ENCODE measurements around the gene HOXD9.

HOXD9 gene

GRCh38 chr2:176148751-176149421, 26.4 kb downstream of the HOXD9 start:
- Histone ChIP-seq H3K27me3 (ENCODE audit: control insufficient read depth, insufficient read depth, low read length) (peaks cover 90% of the 10 kb centered on the region), H3K9ac (ENCODE audit: low read length) (no peak overlapping the region)

GRCh38 chr2:176149481-176149938, 27.0 kb downstream of the HOXD9 start:
- Histone ChIP-seq H3K9ac (ENCODE audit: low read length) (no peak overlapping the region), H3K9me3 (ENCODE audit: control insufficient read depth, low read length) (no peaks in the 10 kb centered on the region), H3K4me1 (ENCODE audit: control insufficient read depth, insufficient read depth, low read length) (no peaks in the 10 kb centered on the region), H3K4me3 (ENCODE audit: low read length) (no peak overlapping the region), H3K27me3 (ENCODE audit: control insufficient read depth, insufficient read depth, low read length) (peaks cover 95% of the 10 kb centered on the region), H3K36me3 (ENCODE audit: control insufficient read depth, insufficient read depth, low read length) (no peaks in the 10 kb centered on the region)

More at GRCh38 chr2:176148751-176149421, 26.4 kb downstream of the HOXD9 start:
- Histone ChIP-seq H3K9me3 (ENCODE audit: control insufficient read depth, low read length) (no peaks in the 10 kb centered on the region), H3K4me3 (ENCODE audit: low read length) (no peak overlapping the region), H3K4me1 (ENCODE audit: control insufficient read depth, insufficient read depth, low read length) (no peaks in the 10 kb centered on the region), H3K36me3 (ENCODE audit: control insufficient read depth, insufficient read depth, low read length) (no peaks in the 10 kb centered on the region)

DNA sequence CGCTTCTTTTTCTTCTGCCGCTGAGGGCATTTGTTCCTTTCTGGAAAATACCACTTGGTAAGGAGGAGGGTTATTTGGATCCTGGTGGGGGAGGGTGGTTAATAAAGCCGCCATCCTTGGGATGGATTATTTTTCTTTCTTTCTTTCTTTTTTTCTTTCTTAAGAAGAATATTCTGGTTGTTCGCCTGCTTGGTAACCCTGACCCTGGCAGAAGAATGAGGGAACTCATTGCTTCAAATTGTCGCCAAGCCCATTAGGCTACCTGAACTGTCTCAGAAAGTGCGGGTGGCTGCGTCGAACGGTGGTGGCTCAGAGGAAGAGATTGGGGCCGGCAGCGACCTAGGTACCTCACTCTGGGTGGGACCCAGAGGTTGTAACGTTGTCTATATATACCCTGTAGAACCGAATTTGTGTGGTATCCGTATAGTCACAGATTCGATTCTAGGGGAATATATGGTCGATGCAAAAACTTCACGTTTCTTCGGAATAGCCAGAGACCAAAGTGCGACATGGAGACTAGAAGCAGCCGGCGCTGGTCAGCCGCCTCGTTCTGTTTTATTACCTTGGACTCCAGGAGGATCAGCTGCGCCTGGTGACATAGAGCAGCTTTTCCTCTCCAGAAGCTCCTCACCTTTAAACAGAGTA, 27.5 kb downstream of the HOXD9 start:
- Histone ChIP-seq H3K36me3 (ENCODE audit: control insufficient read depth, insufficient read depth, low read length) (no peaks in the 10 kb centered on the region), H3K9me3 (ENCODE audit: control insufficient read depth, low read length) (no peaks in the 10 kb centered on the region), H3K4me1 (ENCODE audit: control insufficient read depth, insufficient read depth, low read length) (no peaks in the 10 kb centered on the region), H3K27me3 (ENCODE audit: control insufficient read depth, insufficient read depth, low read length) (peaks cover 95% of the 10 kb centered on the region), H3K9ac (ENCODE audit: low read length) (no peak overlapping the region), H3K4me3 (ENCODE audit: low read length) (no peak overlapping the region)

- Histone ChIP-seq H3K4me1 (ENCODE audit: control insufficient read depth, insufficient read depth, low read length) (no peaks in the 10 kb centered on the region), H3K27me3 (ENCODE audit: control insufficient read depth, insufficient read depth, low read length) (peaks cover 97% of the 10 kb centered on the region), H3K9ac (ENCODE audit: low read length) (no peak overlapping the region), H3K9me3 (ENCODE audit: control insufficient read depth, low read length) (no peaks in the 10 kb centered on the region), H3K36me3 (ENCODE audit: control insufficient read depth, insufficient read depth, low read length) (no peaks in the 10 kb centered on the region), H3K4me3 (ENCODE audit: low read length) (no peak overlapping the region)
These were observed 28.3 kb downstream of the HOXD9 start for GRCh38 chr2:176150584-176151441.

- no peaks in the 10 kb centered on the region for H3K4me1 ChIP-seq (ENCODE audit: control insufficient read depth, insufficient read depth, low read length)
- H3K9me3 ChIP-seq (ENCODE audit: control insufficient read depth, low read length), result no peaks in the 10 kb centered on the region
- H3K9ac ChIP-seq (ENCODE audit: low read length), result no peak within 1 kb of the TSS
- peaks cover 97% of the 10 kb centered on the region for H3K27me3 ChIP-seq (ENCODE audit: control insufficient read depth, insufficient read depth, low read length)
- no peak within 1 kb of the TSS for H3K4me3 ChIP-seq (ENCODE audit: low read length)
- H3K36me3 ChIP-seq (ENCODE audit: control insufficient read depth, insufficient read depth, low read length), result no peaks in the 10 kb centered on the region
These were observed 29.1 kb downstream of the HOXD9 start, which contains the start of gene HOXD4 for GRCh38 chr2:176151442-176152287. HOXD4 (plus strand) TSS chr2:176151550; CDS start chr2:176151634, 84 bp downstream.

- H3K9ac ChIP-seq (ENCODE audit: low read length), result no peak overlapping the region
- H3K27me3 ChIP-seq (ENCODE audit: control insufficient read depth, insufficient read depth, low read length), result peaks cover 97% of the 10 kb centered on the region
- H3K36me3 ChIP-seq (ENCODE audit: control insufficient read depth, insufficient read depth, low read length), result no peaks in the 10 kb centered on the region
- no peaks in the 10 kb centered on the region for H3K9me3 ChIP-seq (ENCODE audit: control insufficient read depth, low read length)
- H3K4me1 ChIP-seq (ENCODE audit: control insufficient read depth, insufficient read depth, low read length), result peaks cover 2% of the 10 kb centered on the region
- no peak overlapping the region for H3K4me3 ChIP-seq (ENCODE audit: low read length)
These were observed 30.0 kb downstream of the HOXD9 start for GRCh38 chr2:176152350-176153181.

DNA sequence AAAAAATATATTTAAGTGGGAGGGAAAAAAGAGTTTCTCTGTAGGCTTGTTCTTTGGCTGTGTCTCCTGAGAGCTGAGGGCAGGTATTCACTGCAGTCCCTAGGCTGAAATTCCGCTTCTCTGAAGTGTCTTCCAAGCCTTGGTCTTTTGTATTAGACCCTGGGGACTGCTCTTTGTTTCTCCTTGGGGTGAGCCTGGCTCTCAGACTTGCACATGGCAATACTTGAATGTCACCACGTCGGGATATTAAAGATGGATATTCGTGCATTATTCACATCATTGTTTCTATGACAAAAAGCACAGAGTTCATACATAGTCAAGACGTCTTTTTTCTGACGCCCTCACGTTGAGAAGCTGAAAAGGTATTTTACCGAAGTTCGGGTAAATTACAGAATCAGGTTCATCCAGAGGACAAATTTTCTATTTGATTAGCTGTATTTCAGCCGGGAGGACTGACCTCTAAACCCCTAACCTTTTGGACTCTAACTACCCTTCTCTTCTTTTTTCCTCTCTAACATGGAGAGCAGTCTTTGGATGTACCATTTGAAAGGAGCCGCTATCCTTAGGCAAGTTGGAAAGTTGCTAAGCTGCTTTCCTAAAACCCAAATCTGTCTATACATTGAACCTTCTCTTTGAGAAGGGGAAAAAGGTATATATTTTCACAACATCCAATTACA, 32.2 kb downstream of the HOXD9 start:
- peaks cover 96% of the 10 kb centered on the region for H3K27me3 ChIP-seq (ENCODE audit: control insufficient read depth, insufficient read depth, low read length)
- H3K9ac ChIP-seq (ENCODE audit: low read length), result no peak overlapping the region
- no peaks in the 10 kb centered on the region for H3K9me3 ChIP-seq (ENCODE audit: control insufficient read depth, low read length)
- H3K4me3 ChIP-seq (ENCODE audit: low read length), result no peak overlapping the region
- no peaks in the 10 kb centered on the region for H3K36me3 ChIP-seq (ENCODE audit: control insufficient read depth, insufficient read depth, low read length)
- H3K4me1 ChIP-seq (ENCODE audit: control insufficient read depth, insufficient read depth, low read length), result peaks cover 5% of the 10 kb centered on the region

GRCh38 chr2:176155356-176156044, 33.0 kb downstream of the HOXD9 start:
- Histone ChIP-seq H3K36me3 (ENCODE audit: control insufficient read depth, insufficient read depth, low read length) (no peaks in the 10 kb centered on the region), H3K9me3 (ENCODE audit: control insufficient read depth, low read length) (no peaks in the 10 kb centered on the region), H3K9ac (ENCODE audit: low read length) (no peak overlapping the region), H3K4me1 (ENCODE audit: control insufficient read depth, insufficient read depth, low read length) (peaks cover 5% of the 10 kb centered on the region), H3K4me3 (ENCODE audit: low read length) (no peak overlapping the region), H3K27me3 (ENCODE audit: control insufficient read depth, insufficient read depth, low read length) (peaks cover 96% of the 10 kb centered on the region)

DNA sequence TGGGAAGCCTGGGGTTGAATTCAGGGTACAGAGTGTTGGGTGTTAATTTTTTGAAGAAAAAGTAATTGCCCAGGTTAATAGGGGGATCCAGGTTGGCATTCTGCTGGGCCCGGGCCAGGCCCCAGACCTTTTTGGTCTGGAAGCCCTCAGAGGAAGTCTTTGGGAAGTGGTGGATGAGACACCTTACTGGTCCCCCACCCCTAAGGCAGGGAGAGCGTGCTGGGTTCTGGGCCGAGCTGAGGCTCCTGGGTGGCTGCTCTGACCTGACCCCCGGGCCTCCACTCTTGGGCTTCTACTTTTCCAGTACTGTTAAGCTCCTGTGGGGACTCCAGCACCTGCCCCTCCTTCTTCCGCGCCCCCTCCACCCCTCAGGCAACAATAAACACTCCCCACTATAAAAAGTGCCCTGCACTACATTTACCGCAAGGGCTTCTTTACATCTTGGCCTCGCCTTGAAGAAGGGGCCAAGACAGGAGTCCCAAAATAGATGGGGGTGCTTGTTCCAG, 33.8 kb downstream of the HOXD9 start:
- peaks cover 5% of the 10 kb centered on the region for H3K4me1 ChIP-seq (ENCODE audit: control insufficient read depth, insufficient read depth, low read length)
- no peaks in the 10 kb centered on the region for H3K36me3 ChIP-seq (ENCODE audit: control insufficient read depth, insufficient read depth, low read length)
- no peak overlapping the region for H3K9ac ChIP-seq (ENCODE audit: low read length)
- H3K4me3 ChIP-seq (ENCODE audit: low read length), result no peak overlapping the region
- no peaks in the 10 kb centered on the region for H3K9me3 ChIP-seq (ENCODE audit: control insufficient read depth, low read length)
- peaks cover 96% of the 10 kb centered on the region for H3K27me3 ChIP-seq (ENCODE audit: control insufficient read depth, insufficient read depth, low read length)
